CD14-positive monocyte (primary cell): ENCODE measurements around the gene GRIN2A. TPM values are rescaled to one million over a fixed set of nuclear protein-coding genes. Genes with fewer than 3 reads are reported as not detected.

Experiments used
- DNase-seq, 3 donors: peaks; one replicate each; pipeline ENCODE4 v3.0.0-alpha.2; 2011 to 2022
- H2AFZ ChIP-seq: 2 replicates; pipeline ENCODE4 v1.6.0; 2012; ENCODE audit warnings: mild to moderate bottlenecking, low read depth, low read length, inconsistent platforms; ENCODE audit not compliant: insufficient read depth, poor library complexity, severe bottlenecking
- H3K27ac ChIP-seq, 2 donors: 1 replicate in 1 of 2; 2 replicates in 1 of 2; pipeline ENCODE4 v1.5.1; 2012 to 2013; ENCODE audit warnings: low read length in 2 of 2, control low read depth in 1 of 2, inconsistent platforms in 1 of 2, low read depth in 1 of 2, mild to moderate bottlenecking in 1 of 2
- H3K27me3 ChIP-seq, 2 donors: one replicate each; pipeline versions ENCODE4 v1.6.0 to v1.6.1; 2011 to 2013; ENCODE audit warnings: low read length in 2 of 2; ENCODE audit not compliant: control insufficient read depth in 2 of 2, insufficient read depth in 2 of 2
- H3K36me3 ChIP-seq, 2 donors: replicated peaks in 1 of 2; 1 replicate in 1 of 2; 2 replicates in 1 of 2; pipeline versions ENCODE4 v1.5.1 to v1.6.1; 2012 to 2013; ENCODE audit warnings: low read length in 2 of 2, control low read depth in 1 of 2, inconsistent platforms in 1 of 2, mild to moderate bottlenecking in 1 of 2; ENCODE audit not compliant: insufficient read depth in 2 of 2, control insufficient read depth in 1 of 2
- H3K4me1 ChIP-seq, 2 donors: 1 replicate in 1 of 2; 2 replicates in 1 of 2; pipeline versions ENCODE4 v1.5.1 to v1.6.1; 2012 to 2013; ENCODE audit warnings: low read length in 2 of 2, control low read depth in 1 of 2, inconsistent platforms in 1 of 2, mild to moderate bottlenecking in 1 of 2, moderate library complexity in 1 of 2; ENCODE audit not compliant: insufficient read depth in 2 of 2, control insufficient read depth in 1 of 2
- H3K4me2 ChIP-seq: replicated peaks from 2 replicates; pipeline ENCODE3; 2012; ENCODE audit warnings: low read length, moderate library complexity, mild to moderate bottlenecking; ENCODE audit not compliant: poor library complexity, severe bottlenecking; ENCODE audit errors: extremely low read depth
- H3K4me3 ChIP-seq, 3 experiments: fragments of 200-600 bp in 1 of 3; sonication (generic) in 1 of 3; replicated peaks in 1 of 3; 1 replicate in 2 of 3; 2 replicates in 1 of 3; pipeline ENCODE4 v1.5.1; 2011 to 2013; ENCODE audit warnings: low read length in 3 of 3, mild to moderate bottlenecking in 3 of 3, control low read depth in 2 of 3, low read depth in 2 of 3, inconsistent platforms in 1 of 3, moderate library complexity in 1 of 3
- H3K79me2 ChIP-seq: 2 replicates; pipeline ENCODE4 v1.6.0; 2012; ENCODE audit warnings: mild to moderate bottlenecking, control low read depth, inconsistent platforms, low read length, moderate library complexity; ENCODE audit not compliant: insufficient read depth
- H3K9ac ChIP-seq: 2 replicates; pipeline ENCODE4 v1.6.0; 2017; ENCODE audit warnings: low read length, mild to moderate bottlenecking; ENCODE audit not compliant: insufficient read depth, poor library complexity, severe bottlenecking
- H3K9me3 ChIP-seq, 2 donors: replicated peaks in 1 of 2; 1 replicate in 1 of 2; 2 replicates in 1 of 2; pipeline versions ENCODE4 v1.5.1 to v1.6.1; 2012 to 2013; ENCODE audit warnings: low read length in 2 of 2, control low read depth in 1 of 2; ENCODE audit not compliant: control insufficient read depth in 1 of 2, insufficient read depth in 1 of 2
- H4K20me1 ChIP-seq: 2 replicates; pipeline ENCODE4 v1.6.0; 2012; ENCODE audit warnings: mild to moderate bottlenecking, low read length, control low read depth, moderate library complexity; ENCODE audit not compliant: insufficient read depth
- H3K27ac Mint-ChIP-seq, 7 donors: one replicate each; pipeline ENCODE4 v1.8.0; 2020; ENCODE audit warnings: mild to moderate bottlenecking in 7 of 7, mixed read lengths in 7 of 7, moderate library complexity in 6 of 7, inconsistent platforms in 2 of 7
- H3K27me3 Mint-ChIP-seq, 3 donors: one replicate each; pipeline ENCODE4 v1.8.0; 2021 to 2022; ENCODE audit warnings: low read depth in 3 of 3, mild to moderate bottlenecking in 3 of 3, mixed read lengths in 3 of 3, moderate library complexity in 3 of 3, inconsistent platforms in 1 of 3
- H3K36me3 Mint-ChIP-seq, 2 donors: one replicate each; pipeline ENCODE4 v1.8.0; 2020; ENCODE audit warnings: mixed read lengths in 2 of 2, inconsistent platforms in 1 of 2, mild to moderate bottlenecking in 1 of 2
- H3K4me1 Mint-ChIP-seq: one replicate; pipeline ENCODE4 v1.8.0; 2020; ENCODE audit warnings: mild to moderate bottlenecking, mixed read lengths
- H3K4me3 Mint-ChIP-seq, 2 donors: one replicate each; pipeline ENCODE4 v1.8.0; 2020; ENCODE audit warnings: mild to moderate bottlenecking in 2 of 2, mixed read lengths in 2 of 2, moderate library complexity in 1 of 2
- H3K9me3 Mint-ChIP-seq, 7 donors: one replicate each; pipeline ENCODE4 v1.8.0; 2020 to 2022; ENCODE audit warnings: mixed read lengths in 7 of 7, mild to moderate bottlenecking in 6 of 7, moderate library complexity in 6 of 7, inconsistent platforms in 2 of 7
- CTCF ChIP-seq: fragments of 200-600 bp; IDR thresholded peaks from one replicate; pipeline ENCODE4 v1.8.0; 2022; ENCODE audit warnings: antibody characterized with exemption, mild to moderate bottlenecking
- WGBS: methylation state at CpG from one replicate; pipeline ENCODE4 v1.1.5; 2013; ENCODE audit warnings: missing lambda C conversion rate; ENCODE audit not compliant: insufficient coverage; 5-methylcytosine and 5-hydroxymethylcytosine counted together
- intact Hi-C, 2 donors: fragments of 100-400 bp; cut with micrococcal nuclease; formaldehyde crosslinking; loops; one replicate each; pipeline versions ENCODE4 v1.15.0 to v1.15.1; 2023
- polyA plus RNA-seq, 3 donors: library from polyadenylated mRNA; depleted of rRNA in 1 of 3; unstranded in 2 of 3; stranded (reverse) in 1 of 3; fragments of 300-500 nt in 2 of 3; fragments of >200 nt in 1 of 3; fragmentation: Illumina TruSeq in 2 of 3; gene quantifications; 1 replicate in 2 of 3; 2 replicates in 1 of 3; pipeline ENCODE4 v1.2.3, GENCODE V29; 2012 to 2021

GRIN2A gene
- polyA plus RNA-seq, 3 donors = not detected

DNA sequence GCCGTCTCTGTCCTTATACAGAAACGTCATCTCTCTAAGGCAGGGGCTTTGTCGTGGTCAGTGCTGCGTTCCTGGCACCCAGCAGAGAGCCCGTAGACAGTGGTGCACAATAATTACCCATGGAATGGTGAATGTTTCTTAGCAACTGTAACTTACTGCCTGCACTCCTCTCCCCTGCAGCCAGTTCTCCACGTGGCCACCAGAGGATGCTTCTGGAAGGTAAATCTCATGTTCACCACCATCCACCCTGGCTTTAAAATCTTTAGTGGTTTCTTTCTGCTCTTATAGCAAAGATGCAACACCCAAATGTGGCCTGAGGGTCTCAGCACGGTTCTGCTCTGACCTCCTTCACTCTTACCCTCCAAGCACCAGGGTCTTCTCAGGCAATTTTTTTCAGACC is 150.8 kb downstream of the GRIN2A start:
- no peak overlapping the region for H3K4me2 ChIP-seq
- H3K36me3 ChIP-seq = no peaks in the 10 kb centered on the region
- Mint-ChIP-seq H3K36me3 (no peaks in the 10 kb centered on the region), H3K4me1 (no peaks in the 10 kb centered on the region), H3K4me3 (no peak overlapping the region), H3K27ac (no peak overlapping the region), H3K9me3 (no peaks in the 10 kb centered on the region), H3K27me3 (peaks cover 0 to 1% (median 0%) of the 10 kb centered on the region in 3 donors)
- WGBS = 57% methylated on average over 6 of the region's 7 CpGs
- no peaks in the 10 kb centered on the region for H3K9me3 ChIP-seq
- no peaks in the 10 kb centered on the region for H3K27me3 ChIP-seq
- no peaks in the 10 kb centered on the region for H3K79me2 ChIP-seq
- H4K20me1 ChIP-seq = no peaks in the 10 kb centered on the region
- no peak for TF ChIP-seq CTCF
- no peak overlapping the region for H3K9ac ChIP-seq
- H2AFZ ChIP-seq = no peak overlapping the region
- intact Hi-C loops = no loop called here
- H3K27ac ChIP-seq = no peak overlapping the region
- no peak overlapping the region for H3K4me3 ChIP-seq
- H3K4me1 ChIP-seq = no peaks in the 10 kb centered on the region
- no peak for DNase-seq

- intact Hi-C loops = no loop called here
- Histone ChIP-seq H2AFZ (no peak overlapping the region), H3K9ac (no peak overlapping the region), H3K27me3 (no peaks in the 10 kb centered on the region), H3K4me3 (no peak overlapping the region), H3K4me2 (no peak overlapping the region), H4K20me1 (no peaks in the 10 kb centered on the region), H3K4me1 (no peaks in the 10 kb centered on the region), H3K36me3 (no peaks in the 10 kb centered on the region), H3K9me3 (no peaks in the 10 kb centered on the region), H3K79me2 (no peaks in the 10 kb centered on the region), H3K27ac (no peak overlapping the region)
- TF ChIP-seq CTCF = no peak
- no peak overlapping the region for H3K27ac Mint-ChIP-seq
- H3K9me3 Mint-ChIP-seq = peaks cover 0 to 1% (median 0%) of the 10 kb centered on the region in 7 donors
- peaks cover 0 to 1% (median 1%) of the 10 kb centered on the region in 3 donors for H3K27me3 Mint-ChIP-seq
- no peaks in the 10 kb centered on the region for H3K4me1 Mint-ChIP-seq
- no peaks in the 10 kb centered on the region for H3K36me3 Mint-ChIP-seq
- no peak overlapping the region for H3K4me3 Mint-ChIP-seq
- no peak for DNase-seq
Observed at GRCh38 chr16:10028644-10029043, 153.6 kb downstream of the GRIN2A start.
